DMS79 (cell line): ENCODE measurements around the gene WDR31.
"Not testable (repeated sequence)": the region's sequence is repeated elsewhere in the genome, so short reads cannot be mapped to it uniquely, and the experiment has no call there.

Source experiments
- DNase-seq: peaks from one replicate; lab custom pipeline; 2025; lab: John Stamatoyannopoulos, UW

Gene WDR31

GRCh38 chr9:113340011-113340699 lies at the start of gene WDR31:
WDR31 (minus strand) TSS chr9:113340275; CDS start chr9:113332022, 8,253 bp downstream.
- DNase-seq, result peak; percentile 69

GRCh38 chr9:113389451-113389850 lies 49.4 kb upstream of the WDR31 start:
- DNase-seq, result no peak

- DNase-seq, result no peak
These were observed 48.8 kb upstream of the WDR31 start for GRCh38 chr9:113388833-113389232.

- no peak for DNase-seq
These were observed 47.6 kb upstream of the WDR31 start for GRCh38 chr9:113387560-113388230.

GRCh38 chr9:113386571-113387393 lies 46.7 kb upstream of the WDR31 start:
- DNase-seq, result no peak

- DNase-seq, result no peak
These were observed 41.9 kb upstream of the WDR31 start for GRCh38 chr9:113381909-113382411.

GRCh38 chr9:113381441-113381840 lies 41.4 kb upstream of the WDR31 start:
- DNase-seq, result not testable (repeated sequence)

- DNase-seq, result no peak
These were observed 40.8 kb upstream of the WDR31 start for GRCh38 chr9:113380869-113381378.

GRCh38 chr9:113379829-113380210 lies 39.7 kb upstream of the WDR31 start:
- not testable (repeated sequence) for DNase-seq

- DNase-seq, result not testable (repeated sequence)
These were observed 39.2 kb upstream of the WDR31 start for GRCh38 chr9:113379094-113379828.

- DNase-seq, result peak; percentile 58
These were observed 36.8 kb upstream of the WDR31 start, which contains the start of gene HDHD3 for GRCh38 chr9:113376634-113377567. HDHD3 (minus strand) TSS chr9:113376986; CDS start chr9:113374354, 2,632 bp downstream.

GRCh38 chr9:113375057-113376023 lies 35.3 kb upstream of the WDR31 start:
- no peak for DNase-seq

GRCh38 chr9:113373676-113374392 lies 33.8 kb upstream of the WDR31 start:
- no peak for DNase-seq

GRCh38 chr9:113373256-113373655 lies 33.2 kb upstream of the WDR31 start:
- DNase-seq, result no peak

GRCh38 chr9:113372059-113372458 lies 32.0 kb upstream of the WDR31 start:
- DNase-seq, result no peak

- peak; percentile 75 for DNase-seq
These were observed 30.8 kb upstream of the WDR31 start for GRCh38 chr9:113370806-113371325.

- no peak for DNase-seq
These were observed 29.7 kb upstream of the WDR31 start for GRCh38 chr9:113369855-113370140.
